HL-60 (cell line): Measurements from ENCODE around the gene CHD2.

Experiments used
- CTCF ChIP-seq: IDR thresholded peaks from one replicate; pipeline ENCODE4 v1.5.1; 2011; ENCODE audit warnings: low read length, control low read depth, inconsistent platforms; ENCODE audit not compliant: insufficient read depth
- GABPA ChIP-seq: IDR thresholded peaks from 2 replicates; pipeline ENCODE4 v1.6.1; 2012; ENCODE audit warnings: low read depth
- POLR2AphosphoS5 ChIP-seq: IDR thresholded peaks from 2 replicates; pipeline ENCODE4 v1.6.1; 2012; ENCODE audit warnings: low read depth
- REST ChIP-seq: IDR thresholded peaks from 2 replicates; pipeline ENCODE4 v1.6.1; 2012; ENCODE audit warnings: low read depth; ENCODE audit not compliant: insufficient replicate concordance
- SPI1 ChIP-seq: IDR thresholded peaks from 2 replicates; pipeline ENCODE4 v1.6.1; 2012; ENCODE audit warnings: low read depth, mild to moderate bottlenecking, borderline replicate concordance

- TF ChIP-seq CTCF (no peak), POLR2AphosphoS5 (no peak), GABPA (no peak), REST (no peak), SPI1 (no peak)
Measured at GRCh38 chr15:92878593-92879053, 21.5 kb upstream of the CHD2 start.
